Measurements from ENCODE around the gene TMEM266.

Gene TMEM266

GRCh38 chr15:76206325-76206976 lies 146.7 kb downstream of the TMEM266 start:
- no peak for DNase-seq

- DNase-seq = no peak
Observed at GRCh38 chr15:76208084-76208785, 148.4 kb downstream of the TMEM266 start.

DNA sequence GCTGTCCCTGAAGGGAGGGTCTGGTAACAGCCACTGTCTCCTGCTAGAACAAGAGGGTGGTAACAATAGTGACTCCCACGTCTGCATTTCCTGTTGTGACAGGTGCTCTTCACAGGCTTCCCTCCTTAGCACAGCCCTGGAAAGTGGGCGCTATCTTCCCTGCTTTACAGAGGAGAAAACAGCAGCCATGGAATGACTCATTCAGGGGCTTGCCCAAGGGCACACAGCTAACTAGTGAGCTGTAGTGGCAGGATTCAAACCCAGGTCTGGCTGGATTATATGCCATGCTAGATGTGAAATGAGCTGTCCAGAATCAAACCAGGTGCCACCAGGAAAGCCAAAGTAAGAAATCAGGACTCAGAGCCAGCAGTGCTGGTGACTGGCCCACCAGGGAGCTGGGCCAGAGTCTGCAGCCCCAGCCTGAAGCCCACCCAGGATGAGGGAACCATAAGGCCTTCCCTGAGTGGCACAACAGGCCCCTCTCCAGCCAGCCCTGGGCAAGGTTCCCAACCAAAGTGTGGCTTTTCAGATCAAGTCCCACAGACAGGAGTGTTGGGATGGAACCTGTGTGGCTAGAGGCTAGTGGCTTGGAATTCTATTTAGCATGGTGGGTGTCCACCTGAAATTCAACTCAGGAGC lies 149.1 kb downstream of the TMEM266 start:
- no peak for DNase-seq

- DNase-seq = no peak
Observed at GRCh38 chr15:76209523-76209922, 149.7 kb downstream of the TMEM266 start.

DNA sequence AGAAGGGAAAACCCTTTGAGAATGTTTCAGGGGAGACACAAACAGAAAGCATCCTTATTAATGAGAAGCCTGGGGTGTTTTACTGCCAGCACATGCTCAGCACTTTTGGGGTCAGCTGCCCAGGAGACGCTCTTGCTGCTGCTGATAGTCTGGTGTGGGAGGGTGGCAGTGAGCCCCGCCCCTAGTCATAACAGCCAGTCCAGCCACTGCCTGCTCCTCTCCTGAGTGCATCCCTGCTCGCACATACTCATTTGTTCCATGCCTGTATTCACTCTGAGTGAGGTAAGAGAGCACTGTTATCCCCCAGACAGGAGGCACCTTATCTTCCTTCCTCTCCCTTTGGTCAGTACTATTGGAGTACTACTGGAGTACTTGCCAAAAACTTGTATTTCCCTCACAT lies 150.2 kb downstream of the TMEM266 start:
- DNase-seq = no peak

- no peak for DNase-seq
Observed at GRCh38 chr15:76215634-76216033, 155.8 kb downstream of the TMEM266 start.

GRCh38 chr15:76217029-76217881 lies 157.5 kb downstream of the TMEM266 start:
- no peak for DNase-seq

- no peak for DNase-seq
Observed at GRCh38 chr15:76217882-76218217, 158.1 kb downstream of the TMEM266 start.

- DNase-seq = no peak
Observed at GRCh38 chr15:76221085-76221767, 161.4 kb downstream of the TMEM266 start.

DNA sequence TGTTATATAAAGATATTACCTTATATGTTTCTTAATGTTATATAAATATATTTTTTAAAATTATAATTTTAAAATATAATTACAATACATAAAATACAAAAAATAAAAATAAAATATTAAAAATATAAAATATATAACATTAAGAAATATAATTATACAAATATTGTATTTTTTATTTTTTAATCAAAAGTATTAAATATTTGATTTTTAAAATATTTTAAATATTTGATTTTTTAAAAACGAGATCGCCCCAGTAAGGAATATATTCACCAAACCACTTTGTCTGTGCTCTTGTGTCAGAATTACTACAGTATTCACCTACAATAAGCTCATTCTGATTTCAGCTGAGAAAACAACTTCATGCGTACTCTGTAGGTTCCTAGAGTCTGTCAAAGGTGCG lies 162.4 kb downstream of the TMEM266 start:
- no peak for DNase-seq

GRCh38 chr15:76223521-76223920 lies 163.7 kb downstream of the TMEM266 start:
- no peak for DNase-seq

DNA sequence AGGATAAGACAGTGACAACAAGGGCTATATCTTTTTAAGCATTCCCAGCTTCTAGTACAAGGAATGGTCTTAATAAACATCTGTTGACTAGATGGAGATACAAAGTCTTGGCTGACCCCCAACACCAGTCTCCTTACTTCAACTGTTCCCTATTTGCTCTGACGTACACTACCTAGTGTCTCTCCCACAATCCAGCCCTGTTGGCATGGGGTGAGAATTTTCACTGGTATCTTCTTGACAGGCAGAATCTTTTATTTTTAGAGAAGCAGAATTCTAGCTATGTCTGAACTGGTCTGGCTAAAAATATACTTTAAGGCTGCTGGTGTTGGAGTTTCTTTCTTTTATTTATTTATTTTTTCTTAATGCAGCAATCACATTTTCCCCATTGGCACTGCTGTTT lies 169.5 kb downstream of the TMEM266 start:
- DNase-seq = no peak

GRCh38 chr15:76233921-76234320 lies 174.1 kb downstream of the TMEM266 start:
- no peak for DNase-seq

GRCh38 chr15:76234337-76234889 lies 174.6 kb downstream of the TMEM266 start:
- no peak for DNase-seq

GRCh38 chr15:76235186-76235826 lies 175.5 kb downstream of the TMEM266 start:
- no peak for DNase-seq

GRCh38 chr15:76236350-76236749 lies 176.6 kb downstream of the TMEM266 start:
- no peak for DNase-seq

GRCh38 chr15:76239786-76240185 lies 180.0 kb downstream of the TMEM266 start:
- no peak for DNase-seq

DNA sequence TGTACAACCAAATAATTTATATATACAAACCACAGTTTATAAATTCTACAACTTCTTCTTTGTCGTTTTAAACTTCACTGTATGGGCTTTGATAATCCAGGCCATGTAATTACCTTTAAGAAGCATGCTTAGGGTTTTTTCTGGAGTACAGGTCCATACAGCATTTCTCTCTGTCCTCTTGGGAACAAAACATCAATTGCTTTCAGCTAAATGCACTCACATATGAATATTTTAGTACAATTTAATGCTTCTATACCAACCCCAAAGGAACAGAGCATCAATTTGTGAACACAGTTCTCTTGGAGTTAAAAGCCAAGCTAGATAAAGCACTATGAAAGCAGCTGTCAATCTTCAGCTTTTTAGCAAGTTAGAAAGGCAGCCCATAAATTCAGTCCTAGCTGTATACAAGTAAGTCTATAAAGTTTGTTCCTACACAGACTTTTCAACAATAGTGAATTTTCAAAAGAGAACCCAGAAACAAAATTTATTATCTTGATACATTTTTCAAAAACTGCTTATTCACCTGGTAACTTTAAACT lies 185.4 kb downstream of the TMEM266 start:
- DNase-seq = no peak

DNA sequence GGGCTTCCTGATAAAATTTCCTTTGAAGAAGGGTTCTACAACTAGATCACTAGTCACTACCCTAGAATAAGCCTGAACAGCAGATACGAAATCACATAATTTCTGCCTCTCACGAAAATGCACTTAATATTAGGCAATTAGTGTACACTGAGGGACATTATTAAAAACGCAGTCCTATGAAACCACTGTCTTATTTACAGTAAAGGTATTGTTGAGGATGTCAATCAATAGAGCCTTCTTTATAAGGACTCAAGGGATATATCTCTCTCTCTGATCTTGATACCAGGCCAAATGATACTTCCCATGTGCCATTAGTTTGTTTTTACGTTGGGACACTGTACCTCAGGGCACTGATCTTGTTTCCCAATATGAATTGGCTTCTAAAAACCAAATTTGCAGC lies 191.9 kb downstream of the TMEM266 start:
- DNase-seq = no peak

- no peak for DNase-seq
Observed at GRCh38 chr15:76252249-76252648, 192.5 kb downstream of the TMEM266 start.

GRCh38 chr15:76253691-76254473 lies 194.1 kb downstream of the TMEM266 start:
- no peak for DNase-seq
